ENCODE measurements around the gene PINK1. TPM values are rescaled to one million over a fixed set of nuclear protein-coding genes. Genes with fewer than 3 reads are reported as not detected.

PINK1 gene
- polyA plus RNA-seq, 1 of the 3 experiments (the other 2 are of a cell fraction): 24.4 TPM

GRCh38 chr1:20589331-20590278 is 43.7 kb upstream of the PINK1 start:
- no peak overlapping the region for H3K4me2 ChIP-seq
- H3K9me2 ChIP-seq: no peaks in the 10 kb centered on the region
- no peak overlapping the region for H3K9ac ChIP-seq
- H3F3A ChIP-seq (replicated peaks; ENCODE audit: insufficient read depth): no peaks in the 10 kb centered on the region
- ChIA-PET CTCF (interaction anchor here (1.0 to 1.2 kb wide), 2 partner anchors 14 to 44 kb away, joined by 5 to 6 read pairs; partner anchors contain the start of gene PINK1), POLR2A (no interaction called here)
- H3K4me3 ChIP-seq (ENCODE audit: low read depth in 2 of 2, low read length in 1 of 2): no peak overlapping the region
- no peaks in the 10 kb centered on the region for H3K79me2 ChIP-seq (ENCODE audit: insufficient read depth)
- no peaks in the 10 kb centered on the region for H3K36me3 ChIP-seq (replicated peaks in 1 of 2; ENCODE audit: control insufficient read depth in 1 of 2, insufficient read depth in 2 of 2, low read length in 1 of 2)
- H4K20me1 ChIP-seq (ENCODE audit: insufficient read depth): no peaks in the 10 kb centered on the region
- TF ChIP-seq TAF1 (IDR thresholded peaks at IDR 0.05; ENCODE audit: borderline replicate concordance, low read depth, low read length): no peak
- TF ChIP-seq, protein P1, sequence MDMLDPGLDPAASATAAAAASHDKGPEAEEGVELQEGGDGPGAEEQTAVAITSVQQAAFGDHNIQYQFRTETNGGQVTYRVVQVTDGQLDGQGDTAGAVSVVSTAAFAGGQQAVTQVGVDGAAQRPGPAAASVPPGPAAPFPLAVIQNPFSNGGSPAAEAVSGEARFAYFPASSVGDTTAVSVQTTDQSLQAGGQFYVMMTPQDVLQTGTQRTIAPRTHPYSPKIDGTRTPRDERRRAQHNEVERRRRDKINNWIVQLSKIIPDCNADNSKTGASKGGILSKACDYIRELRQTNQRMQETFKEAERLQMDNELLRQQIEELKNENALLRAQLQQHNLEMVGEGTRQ (IDR thresholded peaks at IDR 0.05; ENCODE audit: borderline replicate concordance, low read depth, low read length): no peak
- TF ChIP-seq YY1 (IDR thresholded peaks at IDR 0.05; ENCODE audit: low read depth): no peak
- no peak for TF ChIP-seq EZH2phosphoT487 (IDR thresholded peaks at IDR 0.05; ENCODE audit: borderline replicate concordance, low read depth)
- TF ChIP-seq NRF1 (IDR thresholded peaks at IDR 0.05; ENCODE audit: low read depth, low read length): no peak
- TF ChIP-seq, protein P2, sequence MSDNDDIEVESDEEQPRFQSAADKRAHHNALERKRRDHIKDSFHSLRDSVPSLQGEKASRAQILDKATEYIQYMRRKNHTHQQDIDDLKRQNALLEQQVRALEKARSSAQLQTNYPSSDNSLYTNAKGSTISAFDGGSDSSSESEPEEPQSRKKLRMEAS (IDR thresholded peaks at IDR 0.05; ENCODE audit: low read depth): no peak
- TF ChIP-seq REST (IDR thresholded peaks at IDR 0.05; ENCODE audit: low read depth, low read length): no peak
- no peak for TF ChIP-seq TEAD4 (IDR thresholded peaks at IDR 0.05; ENCODE audit: borderline replicate concordance, insufficient read depth)
- no peak for TF ChIP-seq IRF3 (IDR thresholded peaks at IDR 0.05; ENCODE audit: low read depth, low read length)
- no peak for TF ChIP-seq RAD21 (IDR thresholded peaks at IDR 0.05; ENCODE audit: low read length)
- TF ChIP-seq JUND (IDR thresholded peaks at IDR 0.05): no peak
- no peaks in the 10 kb centered on the region for H3K27me3 ChIP-seq (ENCODE audit: insufficient read depth)
- H3K9me3 ChIP-seq: no peaks in the 10 kb centered on the region
- WGBS (ENCODE audit: low lambda C conversion rate): 62% methylated on average over 21 of the region's 24 CpGs
- no peak overlapping the region for H2AFZ ChIP-seq (ENCODE audit: low read depth)
- no peak overlapping the region for H3K27ac ChIP-seq (ENCODE audit: low read depth in 2 of 2, low read length in 1 of 2)
- H3K4me1 ChIP-seq (ENCODE audit: control insufficient read depth in 1 of 2, insufficient read depth in 2 of 2, low read depth in 1 of 2, low read length in 1 of 2): no peaks in the 10 kb centered on the region; a peak in 1 of 4 replicates
- DNase-seq: peak; percentile 26
